ENCODE results near the gene SCFD2.

SCFD2 gene

DNA sequence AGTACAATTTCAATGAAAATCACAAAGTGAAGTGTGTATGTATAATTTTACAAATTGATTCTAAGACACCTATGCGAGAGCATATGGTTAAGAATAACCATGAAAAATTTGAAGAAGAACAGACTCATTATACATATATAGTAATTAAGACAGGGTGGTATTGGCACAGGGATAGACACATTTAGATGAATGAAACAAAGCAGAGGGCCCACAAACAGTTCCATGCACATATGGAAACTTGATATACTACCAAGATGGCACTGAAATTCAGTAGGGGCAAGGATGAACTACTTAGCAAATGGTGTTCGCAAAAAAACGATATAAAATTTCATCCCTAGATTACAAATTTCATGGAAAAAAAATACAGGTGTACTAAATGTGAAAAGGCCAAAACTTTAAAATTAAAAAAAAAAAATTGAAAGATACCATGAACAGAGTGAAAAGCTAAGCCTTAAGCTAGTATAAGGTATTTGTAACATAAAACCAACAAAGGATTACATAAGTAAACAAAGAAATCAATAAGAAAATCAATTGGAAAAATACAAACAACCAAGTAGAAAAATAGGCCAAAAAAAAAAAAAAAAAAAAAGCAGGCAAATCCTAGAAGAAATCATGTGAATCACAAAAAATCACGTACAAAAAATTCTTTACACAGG, 418.3 kb downstream of the SCFD2 start:
- DNase-seq = no peak

DNA sequence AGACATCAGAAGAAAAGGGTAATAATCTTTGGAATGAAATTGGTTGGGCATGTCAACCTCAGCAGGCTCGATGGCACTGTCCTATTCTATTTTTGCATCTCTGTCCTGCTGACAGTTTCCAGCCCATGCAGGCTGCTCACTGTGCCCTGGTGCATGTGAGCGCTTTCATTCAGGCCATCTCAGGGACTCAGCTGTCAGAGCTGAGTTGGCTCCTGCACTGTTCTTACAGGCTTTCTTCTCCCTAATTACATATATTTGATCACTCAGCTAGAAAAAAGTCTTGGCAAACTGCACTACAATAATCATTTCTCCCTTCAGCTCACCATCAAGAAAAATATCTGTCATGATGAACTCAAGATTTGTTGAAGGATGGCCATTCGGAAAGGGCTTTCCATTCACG, 419.0 kb downstream of the SCFD2 start:
- DNase-seq = no peak

DNA sequence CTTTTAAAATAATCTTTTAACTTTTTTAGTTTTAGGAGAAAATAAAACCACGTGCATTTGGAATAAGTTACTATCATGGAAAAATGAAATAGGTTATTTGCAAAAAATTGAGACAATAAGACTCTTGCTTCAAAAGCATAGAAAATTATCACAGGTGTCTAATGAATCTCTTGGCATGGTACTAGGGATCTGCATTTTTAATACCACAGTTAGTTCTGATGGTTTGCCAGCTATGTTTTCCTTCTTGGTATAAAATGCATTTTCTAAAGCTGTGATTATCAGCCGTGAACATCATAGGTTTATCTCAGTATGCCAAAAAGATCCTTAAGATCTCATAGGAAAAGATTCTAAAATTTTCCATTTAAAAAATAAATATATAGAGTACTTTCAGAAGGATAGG, 419.9 kb downstream of the SCFD2 start:
- no peak for DNase-seq

DNA sequence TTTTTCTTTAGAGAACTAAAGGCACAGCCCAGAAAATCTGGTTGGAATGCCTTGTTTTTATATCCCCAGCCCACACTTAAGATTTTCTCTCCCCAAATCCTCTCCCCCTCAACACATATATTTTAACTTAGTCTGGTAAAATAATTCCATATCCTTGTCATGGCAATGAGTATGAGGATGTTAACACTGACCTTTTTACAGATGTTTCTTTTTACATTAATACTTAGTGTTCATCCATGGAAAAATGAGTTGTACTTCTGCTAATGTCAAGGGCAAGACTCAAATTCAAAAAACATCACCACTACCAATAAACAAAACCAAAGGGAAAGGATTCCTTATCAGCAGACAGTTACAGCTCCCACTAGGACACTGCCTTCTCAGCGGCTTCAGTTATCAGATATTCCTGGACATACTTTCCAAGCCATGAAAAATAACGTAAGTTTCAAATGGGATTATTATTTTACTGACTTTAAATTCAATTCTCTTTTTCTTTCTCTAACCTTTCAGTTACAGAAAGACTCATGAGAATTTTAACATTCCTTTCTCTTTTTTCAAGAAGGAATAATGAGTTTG, 420.4 kb downstream of the SCFD2 start:
- no peak for DNase-seq

DNA sequence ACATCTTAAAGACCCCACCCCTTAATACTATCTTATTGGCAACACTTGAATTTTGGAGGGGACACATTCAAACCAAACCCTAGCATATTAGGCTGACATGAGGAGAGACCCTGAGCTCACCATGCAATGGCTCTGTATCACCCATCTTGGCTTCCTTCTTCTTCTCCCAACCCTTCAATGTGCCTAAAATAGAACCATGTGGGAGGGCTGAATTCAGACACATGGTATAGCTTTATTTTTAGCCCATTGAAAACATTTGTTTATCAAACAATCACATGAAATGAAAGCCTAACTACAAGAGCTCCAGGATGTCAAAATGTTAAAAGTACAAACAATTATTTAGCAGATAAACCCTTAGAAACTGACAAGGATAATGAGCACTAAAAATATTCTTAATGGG, 422.2 kb downstream of the SCFD2 start:
- no peak for DNase-seq

DNA sequence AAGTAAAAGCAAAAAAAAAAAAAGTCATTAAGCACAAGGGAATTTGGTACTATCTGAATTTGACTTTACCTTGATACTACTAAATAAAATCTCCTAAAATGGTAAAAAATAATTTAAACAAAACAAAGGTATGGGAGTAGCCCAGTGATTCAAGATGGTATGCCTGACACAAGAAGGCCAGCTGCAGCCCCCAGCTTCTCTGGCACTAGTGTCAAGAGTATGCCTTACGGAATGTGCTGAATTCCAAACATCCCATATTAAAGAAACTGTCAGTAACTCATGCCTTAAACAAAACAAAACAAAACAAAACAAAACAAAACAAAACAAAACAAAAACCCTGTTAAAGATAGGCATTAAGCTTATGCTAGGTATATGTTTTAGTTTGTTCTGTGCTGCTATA, 422.9 kb downstream of the SCFD2 start:
- DNase-seq = no peak

DNA sequence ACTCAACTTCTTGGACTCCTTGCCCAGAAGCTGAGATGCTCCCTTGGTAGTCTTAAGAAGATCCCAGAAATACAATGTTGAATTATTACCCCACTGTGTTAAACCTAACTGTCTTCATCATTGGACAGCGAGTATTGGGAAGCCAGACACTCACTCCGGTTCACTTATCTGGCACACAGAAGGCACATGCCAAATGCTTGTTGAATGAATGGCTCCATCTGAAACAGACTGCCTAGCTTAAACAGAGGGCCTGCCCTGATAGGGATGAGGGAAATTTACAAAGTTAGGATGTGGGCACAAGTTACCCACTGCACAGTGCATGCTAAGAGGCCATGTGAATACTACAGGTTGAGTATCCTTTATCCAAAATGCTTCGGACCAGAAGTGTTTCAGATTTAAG, 424.4 kb downstream of the SCFD2 start:
- no peak for DNase-seq

DNA sequence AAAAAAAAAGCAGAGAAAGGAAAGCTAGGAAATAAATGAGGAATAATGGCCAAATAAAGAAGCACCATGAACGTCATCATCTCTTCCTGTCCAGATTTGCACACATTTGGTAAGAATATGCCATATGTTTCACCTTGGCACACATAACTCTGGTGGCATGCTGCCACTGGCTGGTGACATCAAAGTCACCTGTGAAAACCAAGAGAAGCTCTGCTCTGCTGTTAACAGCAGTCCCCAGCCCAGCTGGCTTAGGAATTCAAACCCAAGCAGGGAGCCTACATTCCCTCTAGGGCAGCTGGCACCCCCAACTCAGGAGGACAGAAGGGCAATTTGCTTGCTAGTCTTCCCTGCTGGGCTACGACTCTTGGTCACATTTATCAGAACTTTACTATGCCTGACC, 426.1 kb downstream of the SCFD2 start:
- no peak for DNase-seq

DNA sequence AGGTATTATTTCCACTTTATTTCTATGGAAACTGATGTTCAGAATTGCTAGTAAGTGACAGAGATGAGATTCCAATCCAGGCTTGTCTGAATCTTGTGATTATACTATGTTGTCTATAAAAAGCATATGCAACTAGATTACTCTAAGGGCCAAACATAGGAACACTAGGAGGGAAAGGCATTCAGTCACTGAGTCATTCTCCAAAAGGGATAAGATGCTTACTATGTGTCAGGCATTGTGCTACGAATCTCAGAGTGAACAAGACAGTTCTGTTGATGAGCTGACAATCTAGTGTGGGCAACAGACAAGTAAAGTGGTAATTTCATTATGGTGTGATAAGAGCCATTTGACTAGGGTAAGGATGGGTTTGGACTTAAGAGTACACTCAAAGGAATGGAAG, 426.5 kb downstream of the SCFD2 start:
- DNase-seq = no peak

DNA sequence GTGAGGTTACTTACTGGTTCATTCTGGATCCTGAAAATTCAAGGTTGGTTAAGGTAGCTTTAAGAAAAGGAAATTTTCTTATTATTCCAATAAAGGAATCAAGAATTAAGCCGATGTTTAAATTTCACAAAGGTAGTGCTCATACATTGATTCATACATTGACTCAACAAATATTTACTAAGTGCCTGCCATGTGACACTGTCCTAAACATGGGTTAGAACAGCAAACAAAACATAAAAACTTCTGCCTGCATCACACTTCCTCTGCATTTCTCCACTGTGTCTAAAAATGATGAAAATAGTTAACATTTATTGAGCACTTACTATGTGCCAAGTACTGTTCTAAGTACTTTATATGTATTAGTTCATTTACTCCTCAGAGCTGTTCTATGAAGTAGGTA, 428.0 kb downstream of the SCFD2 start:
- DNase-seq = no peak

DNA sequence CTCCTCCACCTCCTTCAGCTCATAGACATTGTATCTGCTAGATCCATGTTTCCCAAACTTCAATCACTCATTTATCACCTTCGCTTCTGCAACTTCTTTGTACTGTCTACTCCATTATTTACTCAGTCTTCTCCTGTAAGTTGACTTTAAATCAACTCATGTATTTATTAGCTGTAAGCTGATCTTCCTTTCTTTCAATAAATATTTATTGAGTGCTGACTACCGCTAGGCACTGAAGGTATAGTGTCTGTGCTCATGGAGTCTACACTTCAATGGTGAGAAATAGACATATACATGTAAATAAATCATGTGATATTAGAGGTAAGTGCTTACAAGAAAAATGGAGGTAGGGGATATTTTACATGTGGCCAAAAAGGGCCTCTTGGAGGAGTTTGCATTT, 429.1 kb downstream of the SCFD2 start:
- DNase-seq = no peak

DNA sequence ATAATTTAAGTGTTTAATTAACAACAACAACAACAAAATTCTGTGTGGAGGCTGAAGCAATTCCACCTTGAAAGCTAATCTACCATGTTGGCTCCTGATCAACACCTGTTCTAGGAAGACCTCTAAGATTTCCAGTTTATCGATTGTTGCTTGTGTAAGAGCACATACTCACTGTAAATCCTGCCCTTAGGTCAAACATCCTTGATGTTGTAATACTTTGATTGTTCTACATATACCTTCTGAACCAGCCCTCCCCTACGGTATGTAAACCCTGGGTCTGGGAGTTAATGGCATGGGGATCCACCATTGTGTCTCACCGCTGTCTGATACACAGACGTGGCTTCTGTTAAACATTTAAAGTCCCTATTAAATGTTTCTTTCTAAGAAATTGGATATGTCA, 430.5 kb downstream of the SCFD2 start:
- DNase-seq = no peak

DNA sequence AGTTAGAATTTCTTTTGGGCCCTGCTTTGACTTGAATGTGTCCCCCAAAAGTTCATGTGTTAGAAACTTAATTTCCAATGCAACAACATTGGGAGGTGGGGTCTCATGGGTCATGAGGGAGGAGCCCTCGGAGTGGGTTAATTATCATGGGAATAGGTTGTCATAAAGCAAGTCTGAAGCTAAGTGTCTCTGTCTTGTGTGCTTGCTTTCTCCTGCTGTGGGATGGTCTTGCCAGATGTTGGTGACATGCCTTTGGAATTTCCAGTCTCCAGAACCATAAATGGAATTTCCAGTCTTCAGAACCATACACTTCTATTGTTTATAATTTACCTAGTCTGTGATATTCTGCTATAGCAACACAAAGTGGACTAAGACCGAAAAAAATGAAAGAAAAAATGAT, 432.1 kb downstream of the SCFD2 start:
- no peak for DNase-seq

DNA sequence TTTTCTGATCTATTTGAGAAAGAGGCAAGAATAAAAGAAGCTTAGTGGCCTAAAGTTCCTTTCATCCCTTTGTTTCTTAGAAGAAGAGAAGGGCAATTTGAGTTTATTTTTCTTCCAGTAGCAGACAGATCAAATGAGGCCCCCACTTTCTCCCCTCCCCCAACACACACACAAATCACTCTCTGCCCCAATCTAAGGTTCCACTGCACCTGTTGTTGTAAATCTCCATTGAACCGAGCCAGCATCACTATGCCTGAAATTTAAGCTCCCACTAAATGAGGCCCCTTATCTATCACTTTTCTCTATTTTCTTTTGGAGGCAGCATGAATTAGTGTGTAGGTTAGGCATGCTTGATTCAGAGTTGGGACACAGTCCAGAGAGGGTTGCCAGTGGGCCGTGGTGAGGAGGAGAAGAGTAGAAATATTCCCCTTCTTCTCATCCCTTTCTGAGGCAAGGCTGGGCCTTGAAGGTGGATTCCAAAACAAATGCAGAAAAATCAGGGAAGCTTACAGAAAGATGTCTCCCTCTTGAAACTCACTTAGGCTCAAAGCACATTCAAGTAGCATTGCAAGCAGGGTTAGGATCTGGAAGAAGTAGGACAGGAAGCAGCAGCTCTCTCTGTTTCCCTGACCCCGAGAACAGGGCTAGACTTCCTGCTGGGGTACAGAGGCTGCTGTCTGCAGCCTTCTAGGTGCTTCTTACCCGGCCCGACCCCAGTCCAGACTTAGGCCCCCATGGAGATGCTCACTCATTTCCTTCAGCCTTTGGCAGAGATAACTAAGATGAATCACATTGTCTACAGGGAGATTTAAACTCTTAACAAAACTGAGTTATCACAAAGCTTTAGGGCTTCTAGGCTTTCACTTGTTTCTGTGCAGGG, 433.0 kb downstream of the SCFD2 start:
- no peak for DNase-seq

DNA sequence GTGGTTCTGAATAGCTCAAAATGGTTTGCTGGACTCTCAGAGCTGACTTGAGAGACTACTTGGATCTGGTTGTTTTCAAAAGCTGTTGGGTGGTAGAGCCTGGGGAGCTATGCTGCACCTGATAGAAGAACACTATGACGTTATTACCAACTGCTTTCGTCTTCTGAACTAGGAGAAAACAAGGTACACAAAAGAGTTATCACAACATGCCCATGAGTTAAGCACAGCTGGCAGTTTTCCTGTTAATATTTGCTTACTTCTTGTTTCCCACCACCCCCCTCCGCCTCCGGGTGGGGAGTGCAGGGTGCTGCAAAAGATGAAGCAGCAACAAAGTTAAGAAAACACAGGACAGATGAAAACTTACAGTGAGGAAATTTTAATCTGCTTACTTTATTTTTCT, 434.6 kb downstream of the SCFD2 start:
- DNase-seq = no peak

DNA sequence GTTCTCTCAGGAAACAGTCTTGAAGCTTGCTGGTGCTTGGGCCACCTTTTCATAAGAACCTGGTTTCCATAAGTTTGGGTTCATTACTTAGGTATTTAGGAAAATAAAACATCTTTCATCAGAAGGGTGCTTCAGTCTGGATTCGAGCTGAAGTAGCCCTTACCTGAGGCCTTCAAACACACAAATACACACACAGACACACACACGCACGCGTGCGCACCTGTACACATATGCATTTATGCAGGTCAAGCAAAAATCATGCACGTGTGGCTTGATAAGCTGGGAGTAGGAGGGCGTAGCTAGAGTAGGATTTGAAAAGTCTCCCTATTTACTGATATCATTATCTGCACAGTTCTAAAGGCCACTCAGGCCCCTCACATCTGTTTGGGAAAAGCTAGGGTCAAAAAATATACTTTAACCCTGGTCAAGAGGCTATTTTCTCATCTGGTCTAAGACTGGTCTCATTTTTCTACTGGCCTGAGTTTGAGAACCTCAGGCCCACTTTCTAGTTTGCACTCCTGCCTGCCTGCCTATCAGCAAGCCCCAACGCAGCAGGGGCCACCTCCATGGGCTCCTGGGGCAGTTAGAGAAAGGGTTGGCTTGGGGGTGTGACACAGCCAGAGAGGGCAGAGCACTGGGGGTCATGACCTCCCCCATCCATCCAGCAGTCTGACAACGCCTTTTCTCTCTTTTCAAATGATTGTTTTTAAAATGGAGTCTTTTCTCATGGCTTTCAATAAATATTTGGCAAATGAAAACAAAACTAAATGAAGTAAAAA, 439.5 kb downstream of the SCFD2 start:
- no peak for DNase-seq

DNA sequence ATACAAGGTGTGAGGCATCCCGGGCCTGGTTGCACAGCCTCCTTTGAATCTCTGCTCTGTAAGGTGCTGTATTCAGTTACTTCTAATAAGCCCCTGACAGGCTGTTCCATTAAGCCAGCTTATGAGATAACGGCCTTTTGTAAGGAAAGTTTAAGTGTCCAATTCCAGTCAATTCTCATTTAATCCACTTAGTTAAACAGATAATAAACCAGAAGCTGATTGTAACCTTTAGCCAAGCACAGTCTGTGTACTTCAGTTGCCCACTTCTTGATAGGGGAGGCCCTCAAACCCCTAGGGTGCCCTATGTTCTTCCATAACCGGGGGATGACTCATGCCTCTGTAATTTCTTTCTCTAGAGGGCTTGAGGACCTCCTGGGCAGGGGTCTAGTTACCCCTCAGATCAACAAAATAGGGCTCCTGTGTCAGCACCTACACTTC, 440.3 kb downstream of the SCFD2 start:
- no peak for DNase-seq

DNA sequence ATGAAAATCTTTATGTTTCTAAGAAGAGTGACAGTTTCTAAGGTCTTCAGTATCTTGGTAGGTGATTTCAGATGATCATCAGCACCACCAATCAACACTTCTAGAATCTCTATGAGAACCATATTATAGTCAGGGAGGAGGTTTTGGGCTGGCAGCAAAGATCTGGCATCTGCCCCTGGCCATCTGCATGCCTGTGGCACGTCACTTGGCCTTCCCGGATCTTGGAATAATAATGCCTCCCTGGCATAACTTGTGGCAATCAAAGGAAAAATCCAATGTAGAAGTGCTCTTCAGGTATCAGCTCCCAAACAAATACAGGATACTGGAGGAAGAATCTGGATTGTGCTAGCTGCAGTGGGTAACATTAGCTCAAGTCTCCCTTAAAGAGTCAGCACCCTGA, 446.4 kb downstream of the SCFD2 start:
- no peak for DNase-seq

DNA sequence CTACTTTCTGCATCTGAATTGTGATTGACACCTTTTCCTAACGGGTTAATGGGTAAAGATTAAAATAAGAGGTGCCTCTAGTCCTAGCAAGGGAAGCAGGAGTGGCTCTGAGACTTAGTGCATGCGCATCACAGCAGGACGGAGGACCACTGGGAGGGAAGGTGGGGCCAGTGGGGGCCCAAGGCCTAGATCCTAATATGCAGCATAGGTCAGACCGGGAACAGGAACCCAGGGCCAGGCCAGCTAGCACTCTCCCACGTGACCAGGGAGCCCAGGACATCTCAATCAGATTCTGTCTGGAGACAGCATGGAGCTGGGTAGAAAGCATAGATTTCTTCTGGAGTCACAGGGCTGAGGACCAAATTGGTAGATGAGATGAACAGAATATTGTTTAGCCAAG, 448.0 kb downstream of the SCFD2 start:
- DNase-seq = no peak

DNA sequence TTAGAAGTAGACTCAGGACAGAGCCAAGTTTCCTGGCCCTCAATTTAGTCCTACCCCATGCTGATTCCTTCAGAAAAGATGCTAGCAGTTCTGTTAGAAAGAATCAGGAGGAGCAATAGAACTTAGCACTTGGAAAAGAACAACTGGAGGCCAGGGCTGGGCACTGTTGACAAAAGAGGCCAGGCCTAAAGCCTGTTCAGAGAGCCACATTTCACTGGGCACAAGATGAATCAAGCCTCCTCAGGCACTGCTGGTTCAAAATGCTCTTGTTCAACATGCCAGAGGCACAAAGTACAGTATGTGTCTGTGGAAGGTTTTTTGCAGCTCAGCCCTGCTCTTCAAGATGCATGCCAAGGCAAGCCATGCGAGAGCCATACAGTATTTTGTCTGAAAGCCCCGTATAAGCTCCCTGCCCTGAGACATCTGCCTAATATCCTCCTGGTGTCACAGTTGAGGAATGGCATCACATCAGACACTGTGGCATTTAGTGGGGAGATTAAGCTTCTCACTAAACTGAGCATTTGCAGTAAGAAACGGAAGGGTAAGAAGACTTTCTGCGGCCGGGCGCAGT, 450.0 kb downstream of the SCFD2 start:
- no peak for DNase-seq

DNA sequence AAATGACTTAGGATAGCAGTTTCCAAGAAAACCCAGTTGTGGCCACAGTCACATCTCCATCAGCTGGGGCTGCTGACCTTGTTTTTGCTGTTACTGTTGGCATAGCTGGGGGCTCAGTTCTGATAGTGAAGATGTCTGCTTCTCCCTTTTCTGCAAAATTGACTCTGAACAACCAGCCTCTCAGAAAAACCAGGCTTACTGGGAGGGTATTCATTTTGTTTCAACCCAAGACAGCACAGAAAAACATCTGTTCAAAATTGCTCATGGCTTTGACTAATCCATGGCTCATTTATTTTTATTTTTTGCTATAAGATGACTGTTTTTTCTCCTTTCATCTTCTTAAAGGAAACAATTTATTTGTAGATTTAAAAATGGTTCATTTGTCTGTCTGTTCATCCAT, 450.7 kb downstream of the SCFD2 start:
- DNase-seq = no peak

DNA sequence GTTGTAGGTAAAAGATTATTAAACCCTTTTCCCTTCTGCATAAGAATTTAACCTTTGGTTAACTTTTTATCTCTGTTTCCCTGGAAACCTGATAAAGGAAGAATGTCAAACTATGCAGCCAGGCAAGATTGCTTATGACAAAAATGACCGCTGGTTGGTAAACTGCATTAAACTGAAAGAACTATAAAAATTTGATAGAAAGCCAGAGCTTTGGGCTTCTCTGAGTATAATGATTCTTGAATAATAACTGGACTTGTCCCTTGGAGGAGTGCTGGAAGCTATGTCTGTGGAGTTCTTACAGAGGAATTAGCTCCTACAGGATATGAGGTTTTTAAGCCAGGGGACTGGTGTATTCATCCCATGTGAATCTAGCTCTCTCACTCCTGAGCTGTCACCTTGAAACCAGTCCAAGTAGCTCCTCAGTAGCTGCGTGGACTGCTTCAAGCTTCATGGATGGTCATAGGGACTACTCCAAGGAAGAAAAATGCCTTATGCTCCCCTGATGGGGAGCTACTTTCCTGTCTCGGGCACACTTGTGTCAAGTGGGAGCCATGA, 451.7 kb downstream of the SCFD2 start:
- no peak for DNase-seq

DNA sequence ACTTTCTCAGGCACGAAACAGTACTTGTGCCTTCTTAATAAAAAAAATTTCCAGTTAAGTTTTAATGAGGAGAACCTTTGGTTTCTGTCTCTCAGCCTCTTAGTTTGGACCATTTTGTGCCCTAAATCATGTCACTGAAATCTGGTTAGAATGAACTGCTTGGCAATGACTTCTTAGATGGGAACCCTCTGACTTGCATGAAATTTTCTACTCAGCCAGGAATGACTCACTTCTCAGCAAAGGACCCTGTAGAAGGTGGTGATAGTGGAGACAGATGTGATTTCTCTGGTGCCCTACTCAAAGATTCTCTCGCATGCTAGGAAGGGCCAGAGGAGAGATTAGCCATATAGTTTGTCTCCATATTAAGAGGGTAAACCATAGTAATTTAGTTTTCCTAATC, 453.3 kb downstream of the SCFD2 start:
- no peak for DNase-seq
